NCI-H2029 (cell line): Measurements from ENCODE around the gene DNAH9.

Experiments
- DNase-seq: peaks from one replicate; lab custom pipeline; 2025; lab: John Stamatoyannopoulos, UW

DNAH9 gene

DNA sequence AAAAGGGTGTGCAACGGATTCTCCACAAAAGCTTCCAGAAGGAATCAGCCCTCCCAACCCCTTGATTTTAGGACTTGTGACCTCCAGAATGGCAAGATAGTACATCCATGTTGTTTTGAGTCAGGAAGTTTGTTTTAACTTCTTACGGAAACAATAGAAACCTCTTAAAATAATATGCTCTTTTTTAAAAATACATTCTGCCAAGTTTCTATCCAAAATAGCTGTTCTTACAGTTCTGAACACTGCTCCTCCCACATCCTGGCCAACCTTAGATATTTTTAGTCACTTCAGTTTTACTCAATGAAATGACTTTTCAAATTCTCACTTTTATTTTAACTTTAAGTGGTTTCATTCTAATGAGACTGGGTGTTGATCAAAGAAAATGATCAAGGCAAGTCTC is 242.6 kb downstream of the DNAH9 start:
- no peak for DNase-seq

DNA sequence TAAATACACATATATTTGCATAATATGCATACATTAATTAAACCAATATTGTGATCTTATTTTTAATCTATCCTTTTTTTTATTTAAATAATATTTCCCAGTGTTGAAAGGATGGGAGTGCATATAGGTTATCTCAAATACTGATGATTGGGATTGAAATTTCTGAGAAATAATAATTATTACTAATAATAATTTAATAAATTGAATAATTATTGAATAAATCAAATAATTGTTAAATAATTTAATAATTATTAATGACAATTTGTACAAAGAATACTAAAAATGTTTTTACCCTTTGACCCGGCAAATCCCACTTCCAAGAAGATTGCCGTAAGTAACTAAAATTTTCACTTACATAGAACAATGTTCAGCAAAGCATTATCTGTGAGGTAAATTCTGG is 250.1 kb downstream of the DNAH9 start:
- no peak for DNase-seq

DNA sequence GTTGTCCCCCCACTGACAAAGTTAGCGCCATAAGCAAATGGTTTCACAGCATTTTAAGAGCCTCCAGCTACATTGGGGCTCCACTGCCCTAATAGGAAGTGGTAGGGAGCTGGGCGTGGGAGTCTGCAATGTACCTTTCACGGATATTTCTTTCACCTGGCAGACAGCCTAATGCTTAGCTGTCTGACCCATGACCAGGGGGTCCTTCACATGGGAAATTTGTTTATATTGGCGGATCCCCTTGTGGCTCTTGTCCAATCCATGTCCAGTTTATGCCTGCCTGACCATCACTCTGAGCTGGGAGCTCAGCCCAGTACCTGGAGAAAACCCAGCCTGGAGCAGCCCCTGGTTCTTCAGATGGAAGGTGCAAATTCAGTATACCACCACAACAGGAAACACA is 254.0 kb downstream of the DNAH9 start:
- no peak for DNase-seq

DNA sequence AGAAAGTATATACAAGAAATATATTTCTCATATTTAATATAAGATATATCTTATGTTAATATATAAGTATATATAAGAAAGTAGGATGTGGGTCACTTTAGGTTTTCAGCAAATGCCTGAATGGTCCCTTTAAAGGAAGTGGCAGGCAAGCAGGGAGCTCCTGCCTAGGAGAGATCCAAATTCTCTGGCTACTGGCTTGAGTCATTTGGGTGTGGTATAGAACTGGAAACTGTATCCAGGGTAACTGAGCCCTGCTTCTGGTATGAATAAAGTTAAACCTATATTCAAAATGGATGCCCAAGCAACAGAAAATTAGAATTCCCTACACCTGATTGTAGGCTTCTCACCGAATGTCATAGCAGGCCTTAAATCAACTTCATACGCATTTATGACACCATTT is 254.6 kb downstream of the DNAH9 start:
- DNase-seq = no peak

DNA sequence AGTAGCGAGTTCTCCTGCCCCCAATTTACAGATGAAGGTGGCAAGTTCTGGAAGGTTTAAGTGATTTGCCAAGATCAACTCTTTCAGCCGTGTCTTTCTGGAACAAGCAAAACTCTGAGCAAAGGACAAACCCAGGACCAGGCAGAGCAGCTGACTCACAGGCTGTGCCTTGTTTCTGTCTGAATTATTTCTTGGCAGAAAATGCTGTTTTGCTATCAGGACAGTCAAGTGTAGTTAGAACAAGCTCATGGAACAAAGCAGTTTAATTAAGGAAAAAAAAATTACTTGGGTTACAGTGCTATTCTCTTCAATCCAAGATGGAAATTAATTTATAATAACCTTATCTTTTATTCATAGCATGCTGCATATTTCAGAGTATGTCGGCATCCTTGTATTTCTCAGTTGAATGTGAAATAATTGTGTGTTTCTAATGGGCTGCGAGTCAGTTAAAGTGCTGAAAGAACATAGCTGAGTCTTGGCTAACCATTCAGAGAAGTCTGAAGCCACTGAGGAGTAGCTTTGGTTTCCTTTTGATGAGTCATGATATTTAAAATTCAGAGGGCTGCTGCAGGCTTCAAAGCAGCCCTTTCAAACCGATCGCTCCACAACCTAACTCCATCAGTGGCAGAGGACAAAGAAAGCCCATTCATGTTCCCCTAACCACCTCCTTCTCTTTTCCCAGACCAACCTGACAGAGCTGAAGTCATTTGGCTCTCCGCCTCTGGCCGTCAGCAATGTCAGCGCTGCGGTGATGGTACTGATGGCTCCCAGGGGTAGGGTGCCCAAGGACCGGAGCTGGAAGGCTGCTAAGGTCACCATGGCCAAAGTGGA is 255.3 kb downstream of the DNAH9 start:
- DNase-seq = no peak

DNA sequence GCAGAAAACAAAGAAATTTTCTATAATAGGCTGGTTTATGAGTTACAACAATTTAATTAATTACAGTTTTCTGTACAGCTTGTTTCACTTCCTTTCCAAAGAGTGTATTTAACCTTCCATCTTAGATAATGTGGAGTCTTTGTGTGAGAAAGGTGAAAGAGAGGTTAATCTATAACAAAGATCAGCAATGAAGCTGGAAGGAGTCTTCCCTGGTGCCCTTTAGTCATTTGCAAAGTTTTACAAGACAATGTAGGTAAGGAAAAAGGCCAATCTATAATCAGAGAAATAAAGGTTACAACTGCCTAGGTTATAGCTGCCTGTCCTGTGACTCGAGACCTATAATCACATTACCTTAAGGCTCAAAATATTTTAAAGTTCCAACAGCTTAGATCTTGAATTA is 257.0 kb downstream of the DNAH9 start:
- no peak for DNase-seq

DNA sequence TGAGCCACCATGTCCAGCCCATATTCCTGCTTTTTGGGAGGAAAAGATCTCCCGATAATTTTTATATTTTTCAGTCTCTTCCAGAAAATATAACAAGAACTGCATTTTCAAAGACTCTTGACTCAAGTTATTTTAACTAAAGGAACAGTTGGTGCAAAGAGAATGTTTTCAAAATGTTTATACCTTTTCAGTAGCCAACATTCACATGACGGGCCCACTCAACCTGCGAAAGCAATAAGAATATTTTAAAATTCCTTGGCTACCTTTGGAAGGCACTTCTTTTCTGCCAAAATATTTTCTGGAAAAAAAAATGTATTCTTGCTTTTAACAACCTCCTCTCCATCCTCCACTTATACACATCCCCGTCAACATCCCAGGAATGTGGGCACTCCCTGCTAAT is 258.7 kb downstream of the DNAH9 start:
- DNase-seq = no peak

DNA sequence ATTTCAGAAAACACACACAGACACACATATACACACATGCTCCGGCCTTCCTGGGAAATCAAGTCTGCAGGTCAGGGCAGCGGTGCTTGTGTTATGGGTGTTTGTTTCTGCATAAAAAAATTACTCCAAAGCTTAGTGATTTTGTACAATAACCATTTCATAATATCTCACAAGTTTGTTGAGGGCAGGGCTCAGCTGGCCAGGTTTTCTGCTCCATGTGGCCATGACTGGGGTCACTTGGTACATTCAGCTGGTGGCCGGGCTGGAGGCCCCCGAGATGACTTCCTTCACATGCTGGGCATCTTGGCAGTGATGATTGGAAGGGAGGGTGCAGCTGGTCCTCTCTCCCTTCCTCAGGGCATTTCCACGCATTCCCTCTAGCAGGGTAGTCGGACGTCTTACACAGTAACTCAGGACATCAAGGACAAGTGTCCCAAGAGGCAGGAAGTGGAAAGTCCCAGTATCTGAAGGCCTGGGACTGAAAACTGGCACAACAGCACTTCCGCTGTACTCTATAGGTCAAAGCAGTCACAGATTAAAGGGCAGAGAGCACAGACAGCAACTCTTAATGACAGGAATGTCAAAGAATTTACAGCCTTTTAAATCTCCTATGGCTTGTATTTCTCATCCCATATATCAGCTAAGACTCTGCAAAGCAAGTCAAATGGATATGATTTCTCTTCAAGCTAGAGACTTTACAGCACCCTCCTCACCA is 271.6 kb downstream of the DNAH9 start:
- DNase-seq = no peak

DNA sequence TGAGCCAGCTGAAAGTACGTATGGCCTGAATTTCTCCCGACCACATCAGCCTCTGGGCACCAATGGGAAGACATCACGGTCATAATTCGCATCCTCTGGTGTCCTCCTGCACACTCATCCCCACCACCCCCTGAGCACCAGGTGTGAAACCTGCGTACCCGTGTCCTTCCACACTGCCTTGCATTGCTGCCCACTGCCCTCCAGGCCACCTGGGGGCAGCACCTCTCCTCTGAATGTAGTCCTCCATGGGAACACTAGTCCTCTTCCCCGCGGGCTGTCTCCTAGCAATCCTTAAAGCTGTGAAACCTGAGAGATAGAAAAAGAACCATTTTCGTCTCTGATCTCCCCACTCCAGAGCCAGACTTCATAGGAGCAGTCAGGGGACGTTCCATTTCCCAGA is 273.5 kb downstream of the DNAH9 start:
- no peak for DNase-seq

DNA sequence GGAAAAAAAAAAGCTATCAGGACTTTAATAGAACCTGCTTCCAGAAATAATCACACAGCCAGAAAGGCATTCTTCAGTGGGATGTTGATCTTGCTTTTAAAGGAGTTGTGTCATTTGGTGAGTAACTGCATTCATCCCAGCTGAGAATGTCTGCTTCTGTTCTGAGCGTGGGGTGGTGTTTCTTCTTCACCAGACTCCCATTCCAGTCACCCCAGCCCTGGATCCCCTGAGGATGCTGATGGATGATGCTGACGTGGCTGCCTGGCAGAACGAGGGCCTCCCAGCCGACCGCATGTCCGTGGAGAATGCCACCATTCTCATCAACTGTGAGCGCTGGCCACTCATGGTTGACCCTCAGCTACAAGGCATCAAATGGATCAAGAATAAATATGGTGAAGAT is 276.5 kb downstream of the DNAH9 start:
- DNase-seq = no peak

DNA sequence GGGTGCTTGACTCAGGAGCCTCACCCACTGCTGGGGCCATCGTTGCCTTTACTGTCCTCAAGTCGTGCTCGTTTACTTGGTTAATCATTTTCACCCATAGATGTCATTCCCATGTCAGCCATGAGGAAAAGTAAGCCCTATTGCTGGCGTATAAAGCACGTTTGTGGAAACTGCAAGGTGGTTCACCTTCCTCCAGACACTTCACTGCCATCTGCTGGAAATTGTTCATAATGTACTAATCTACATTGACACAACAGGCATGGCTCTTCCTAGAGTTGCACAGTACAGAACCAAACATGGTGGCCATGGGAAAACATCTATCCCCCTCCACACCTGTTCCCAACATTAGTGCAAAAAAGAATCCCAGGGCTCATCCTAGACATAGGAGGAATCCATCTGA is 282.4 kb downstream of the DNAH9 start:
- DNase-seq = no peak

DNA sequence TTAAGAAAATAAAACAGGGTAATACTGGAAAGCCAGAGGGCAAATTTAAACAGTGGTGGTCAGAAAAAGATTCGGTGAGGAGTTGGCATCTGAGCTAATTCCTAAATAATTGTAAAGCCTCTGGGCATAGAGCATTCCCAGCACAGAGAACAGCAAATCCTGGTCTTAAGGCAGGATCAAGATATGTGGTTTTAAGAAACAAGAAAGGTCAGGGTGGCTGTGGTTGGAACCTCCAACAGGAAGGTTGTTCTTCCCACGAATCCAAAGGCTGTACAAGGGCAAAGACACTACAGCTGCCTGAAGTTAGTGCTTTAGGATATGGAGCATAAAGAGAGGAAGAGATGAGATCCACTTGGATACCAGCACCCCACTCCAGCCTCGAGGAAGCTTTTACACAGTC is 284.4 kb downstream of the DNAH9 start:
- DNase-seq = no peak

DNA sequence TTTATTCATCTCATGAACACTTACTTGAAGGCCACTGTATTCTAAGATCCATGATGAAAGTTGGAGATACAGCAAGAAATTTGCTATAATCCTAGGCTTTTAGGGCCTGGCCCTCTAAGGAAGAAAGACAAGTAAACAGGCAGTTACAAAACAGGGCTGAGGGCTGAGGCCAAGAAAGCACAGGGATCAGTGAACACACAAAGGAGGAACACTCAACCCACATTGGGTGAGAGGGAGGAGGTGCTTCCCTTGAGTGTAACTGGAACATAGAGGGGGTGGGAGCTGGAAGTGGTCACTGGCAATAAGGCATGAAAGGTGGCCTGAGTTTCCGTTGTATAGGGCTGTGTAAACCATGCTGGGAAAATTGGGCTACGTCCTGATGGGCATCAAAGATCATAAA is 286.8 kb downstream of the DNAH9 start:
- no peak for DNase-seq

DNA sequence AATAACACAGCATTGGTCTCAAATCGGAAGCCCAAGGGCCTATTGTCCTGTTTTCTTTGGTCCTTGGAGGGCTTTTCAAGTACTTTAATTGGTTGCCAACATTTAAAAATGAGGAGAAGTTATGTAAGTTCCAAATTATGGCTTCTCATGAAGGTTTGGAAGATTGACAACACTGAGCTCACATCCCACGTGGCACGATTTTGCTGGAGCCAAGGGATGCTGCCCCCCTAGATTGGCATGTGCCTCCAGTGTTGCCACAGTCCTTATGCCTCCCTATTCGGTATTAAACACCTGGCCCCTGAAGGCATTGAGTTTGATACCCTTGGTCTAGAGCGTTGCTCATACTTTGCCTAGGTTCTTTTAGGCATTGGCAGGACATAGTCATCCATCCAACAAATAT is 291.0 kb downstream of the DNAH9 start:
- DNase-seq = no peak

DNA sequence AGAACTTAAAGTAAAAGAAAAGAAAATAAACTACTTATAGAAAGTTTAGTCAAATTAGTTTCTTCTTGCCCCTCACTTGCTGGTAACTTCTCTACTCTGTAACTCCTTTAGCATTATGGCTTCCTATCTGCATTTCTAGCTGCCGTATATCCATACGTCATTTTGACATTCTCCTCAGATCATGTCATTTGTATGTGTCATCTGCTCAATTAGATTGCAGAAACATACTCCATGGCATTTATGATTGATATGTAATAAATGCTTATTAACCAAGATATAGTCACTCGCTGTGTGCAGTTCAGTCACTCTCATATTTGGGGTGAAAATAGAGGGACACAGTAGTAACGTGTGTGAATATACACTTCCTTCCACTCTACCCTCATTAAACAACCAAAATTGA is 295.6 kb downstream of the DNAH9 start:
- no peak for DNase-seq

DNA sequence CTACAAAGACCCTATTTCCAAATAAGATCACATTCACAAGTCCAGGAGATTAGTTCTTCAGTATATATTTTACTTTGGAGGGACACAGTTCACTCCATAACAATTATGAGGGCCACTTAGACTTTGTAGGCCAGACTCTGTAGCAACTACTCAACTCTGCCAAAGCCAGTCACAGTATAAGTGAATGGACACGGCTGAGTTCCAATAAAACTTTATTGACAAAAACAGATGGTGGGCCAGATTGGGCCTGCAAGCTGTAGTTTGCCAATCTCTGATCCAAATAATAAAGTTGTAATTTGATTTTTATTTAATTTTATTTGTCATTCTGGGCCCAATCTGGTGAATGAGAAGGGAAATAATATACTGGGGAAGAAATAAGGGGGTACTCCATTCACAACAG is 297.9 kb downstream of the DNAH9 start:
- no peak for DNase-seq

DNA sequence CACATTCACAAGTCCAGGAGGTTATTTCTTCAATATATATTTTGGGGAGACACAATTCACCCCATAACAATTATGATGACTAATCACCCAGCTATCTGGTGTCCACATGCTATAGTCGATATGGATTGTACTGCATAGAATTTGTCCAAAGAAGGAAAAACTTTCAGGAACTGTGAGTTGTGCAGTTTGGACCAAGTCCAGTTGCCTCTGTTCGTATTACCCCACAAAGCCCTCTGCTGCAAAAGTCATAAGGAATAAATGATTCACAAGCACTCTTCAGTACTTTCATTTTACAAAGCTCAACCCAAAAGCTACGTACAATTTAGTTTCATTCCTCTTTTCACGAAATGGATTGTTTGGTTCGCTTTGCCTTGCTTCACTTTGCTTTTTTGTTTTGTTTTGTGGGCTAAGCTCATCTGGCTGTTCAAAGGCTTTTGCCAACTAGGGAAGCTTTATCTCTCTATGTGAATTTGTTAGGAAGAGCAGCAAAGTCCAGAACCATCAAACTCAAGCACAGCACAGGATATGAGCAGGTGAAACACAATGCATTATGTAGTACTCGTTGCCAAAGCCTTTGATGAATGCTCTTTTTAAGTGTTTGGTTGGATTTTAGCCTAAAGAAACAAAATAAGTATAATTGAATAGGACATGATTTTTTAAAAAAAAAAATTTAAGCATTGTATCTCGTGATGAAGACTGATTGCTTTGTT is 300.4 kb downstream of the DNAH9 start:
- DNase-seq = no peak

DNA sequence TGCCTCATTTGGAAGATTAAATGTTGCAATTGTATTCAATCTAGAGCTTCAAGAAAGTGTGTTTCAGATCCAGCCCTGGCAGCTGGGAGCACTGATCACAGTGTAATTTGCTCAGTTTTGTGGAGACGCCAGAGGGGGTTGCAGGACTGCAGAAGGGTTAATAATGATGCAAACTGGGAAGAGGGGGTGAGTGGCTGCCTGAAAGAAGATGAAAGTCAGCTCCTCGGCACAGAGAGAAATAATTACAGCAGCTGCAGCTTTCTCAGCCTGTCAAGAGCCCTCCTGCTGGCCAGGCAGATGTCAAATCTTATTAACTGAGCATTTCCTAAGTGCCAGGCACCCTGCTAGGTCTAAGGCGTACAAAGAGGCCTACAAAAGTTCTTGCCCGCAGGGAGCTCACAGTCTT is 301.3 kb downstream of the DNAH9 start:
- DNase-seq = no peak

DNA sequence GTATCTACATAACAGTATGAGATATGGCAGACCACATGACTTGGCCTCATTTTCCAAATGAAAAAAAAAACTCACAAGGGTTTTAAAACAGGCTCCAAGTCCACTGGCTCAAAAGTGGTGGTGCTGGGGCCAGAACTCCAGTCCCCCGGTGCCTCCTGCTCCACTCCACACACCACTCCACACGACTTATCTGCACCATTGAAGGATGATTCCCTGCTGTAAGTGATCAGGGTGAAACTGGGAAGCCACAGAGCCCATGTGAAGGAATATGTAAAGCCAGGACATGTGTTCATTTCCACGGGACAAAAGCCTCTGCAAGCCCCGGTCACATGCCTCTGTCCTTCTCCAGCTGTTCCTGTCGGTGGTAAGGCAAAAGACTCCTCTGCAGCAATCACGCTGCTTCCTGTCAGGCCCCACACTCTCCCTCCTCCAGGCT is 301.8 kb downstream of the DNAH9 start:
- DNase-seq = no peak

DNA sequence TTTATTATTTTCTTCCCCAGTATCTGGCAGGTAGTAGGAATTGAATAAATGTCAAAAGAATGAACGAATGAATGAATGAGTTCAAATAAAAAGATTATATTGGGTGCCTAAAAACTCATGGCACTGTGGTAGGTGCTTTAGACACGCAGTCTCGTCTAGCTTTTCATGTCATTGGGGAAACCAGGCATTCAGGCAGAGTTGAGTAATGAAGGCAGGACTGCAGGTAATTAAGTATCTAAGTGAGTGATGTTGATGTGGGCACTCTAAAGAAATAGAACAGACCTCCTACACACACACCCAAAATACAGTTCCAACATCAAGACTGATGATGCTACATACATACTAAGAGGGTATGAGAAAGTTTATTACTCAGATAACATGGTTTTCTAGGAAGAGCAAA is 302.4 kb downstream of the DNAH9 start:
- DNase-seq = no peak

DNA sequence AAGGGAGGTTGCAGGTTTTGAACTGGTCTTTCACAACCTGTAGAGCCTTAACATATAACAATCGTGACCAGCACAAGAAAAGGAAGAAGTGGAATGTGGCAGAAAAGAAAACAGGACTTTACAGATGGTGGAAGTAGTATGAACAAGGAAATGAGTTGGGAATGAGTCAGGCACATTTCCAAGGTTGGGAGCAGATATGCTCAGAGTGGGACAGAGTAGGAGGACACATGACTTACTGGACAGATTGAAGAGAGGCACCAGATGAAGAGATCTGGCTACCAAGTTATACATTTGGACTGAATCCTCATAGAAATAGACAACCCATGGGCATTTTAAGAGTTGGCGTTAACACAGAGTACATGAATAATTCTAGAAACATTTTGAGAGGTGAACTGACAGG is 303.7 kb downstream of the DNAH9 start:
- DNase-seq = no peak

DNA sequence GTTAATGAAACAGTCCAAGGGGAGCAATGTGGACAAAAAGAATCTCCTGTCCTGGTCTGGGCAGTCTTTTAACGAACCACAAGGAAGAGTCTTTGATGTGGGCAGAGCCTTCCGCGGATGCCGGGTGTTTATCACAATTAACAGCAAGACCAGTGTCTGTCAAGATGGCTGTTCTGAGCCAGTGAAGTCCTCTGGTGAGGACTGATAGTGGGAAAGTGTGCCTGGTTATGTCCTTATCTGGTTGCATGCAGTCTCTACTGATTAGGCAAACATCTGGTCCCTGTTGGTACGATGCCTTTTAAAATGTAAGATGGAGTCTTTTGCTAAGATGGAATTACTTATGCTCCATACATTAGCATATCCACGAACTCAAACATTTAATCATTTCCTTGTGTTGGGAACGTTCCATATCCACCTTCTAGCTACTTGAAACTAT is 310.5 kb downstream of the DNAH9 start:
- DNase-seq = no peak

DNA sequence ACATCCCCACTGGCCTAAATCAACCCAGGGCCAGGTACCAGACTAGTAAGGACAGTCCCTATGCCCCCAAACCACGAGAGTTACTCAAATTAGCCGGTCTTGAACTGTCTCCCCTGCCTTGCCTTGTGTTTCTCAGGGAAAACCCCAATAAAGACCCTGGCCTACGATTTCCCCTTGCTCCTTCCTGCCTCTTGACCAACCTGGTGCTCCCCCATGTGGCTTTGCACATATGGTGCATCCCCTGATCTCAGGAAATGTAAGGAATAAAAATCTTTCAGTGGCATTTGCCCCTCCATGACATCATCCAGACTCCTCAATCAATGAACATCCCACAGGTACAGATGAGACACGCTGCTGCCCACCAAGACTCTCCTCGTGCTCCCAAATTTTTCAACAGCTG is 311.1 kb downstream of the DNAH9 start:
- DNase-seq = no peak
